H9 (cell line): ENCODE measurements around the gene MPZL3. TPM values are rescaled to one million over a fixed set of nuclear protein-coding genes. Genes with fewer than 3 reads are reported as not detected.
A peak's percentile ranks its signal among the peaks of the same experiment; 100 is the strongest.

ENCODE experiments used
- DNase-seq: peaks from one replicate; pipeline ENCODE4 v3.0.0-alpha.2; 2017
- H2AFZ ChIP-seq: one replicate; pipeline ENCODE4 v1.6.1; 2013; ENCODE audit warnings: mild to moderate bottlenecking, low read length, control low read depth, moderate library complexity
- H2AK5ac ChIP-seq: 2 replicates; pipeline ENCODE4 v1.6.1; 2013; ENCODE audit warnings: low read length, control low read depth, mixed read lengths; ENCODE audit not compliant: insufficient read length
- H2BK120ac ChIP-seq: one replicate; pipeline ENCODE4 v1.6.1; 2013; ENCODE audit warnings: low read depth, mild to moderate bottlenecking, low read length, control low read depth, inconsistent platforms; ENCODE audit not compliant: poor library complexity, severe bottlenecking
- H2BK12ac ChIP-seq: 2 replicates; pipeline ENCODE4 v1.6.1; 2013; ENCODE audit warnings: low read length, control low read depth, mixed read lengths, low read depth; ENCODE audit not compliant: insufficient read length
- H2BK15ac ChIP-seq: 2 replicates; pipeline ENCODE4 v1.6.1; 2013; ENCODE audit warnings: low read depth, low read length, control low read depth
- H2BK20ac ChIP-seq: one replicate; pipeline ENCODE4 v1.6.1; 2013; ENCODE audit warnings: low read depth, mild to moderate bottlenecking, low read length, control low read depth, inconsistent platforms; ENCODE audit not compliant: poor library complexity, severe bottlenecking
- H2BK5ac ChIP-seq: 2 replicates; pipeline ENCODE4 v1.6.1; 2013; ENCODE audit warnings: low read length, control low read depth, mixed read lengths; ENCODE audit not compliant: insufficient read length
- H3K14ac ChIP-seq: 2 replicates; pipeline ENCODE4 v1.6.1; 2013; ENCODE audit warnings: low read length, control low read depth; ENCODE audit not compliant: insufficient read depth
- H3K18ac ChIP-seq: 2 replicates; pipeline ENCODE4 v1.6.1; 2013; ENCODE audit warnings: low read depth, mild to moderate bottlenecking, mixed read lengths, low read length, control low read depth; ENCODE audit not compliant: insufficient read length
- H3K23ac ChIP-seq: 2 replicates; pipeline ENCODE4 v1.6.1; 2013; ENCODE audit warnings: low read length, control low read depth, mixed read lengths, low read depth; ENCODE audit not compliant: insufficient read length
- H3K23me2 ChIP-seq: 2 replicates; pipeline ENCODE4 v1.6.1; 2013; ENCODE audit warnings: low read depth, mild to moderate bottlenecking, mixed read lengths, low read length, control low read depth; ENCODE audit not compliant: insufficient read length, poor library complexity, severe bottlenecking
- H3K27ac ChIP-seq: 2 replicates; pipeline ENCODE4 v1.5.1; 2013; ENCODE audit warnings: low read length, control low read depth, mixed read lengths, low read depth; ENCODE audit not compliant: insufficient read length
- H3K27me3 ChIP-seq: 2 replicates; pipeline ENCODE4 v1.6.1; 2013; ENCODE audit warnings: low read length, control low read depth, inconsistent platforms; ENCODE audit not compliant: insufficient read depth
- H3K4ac ChIP-seq: 2 replicates; pipeline ENCODE4 v1.6.1; 2013; ENCODE audit warnings: low read depth, mild to moderate bottlenecking, control low read depth, inconsistent platforms, low read length, moderate library complexity
- H3K4me1 ChIP-seq: 2 replicates; pipeline ENCODE4 v1.6.1; 2013; ENCODE audit warnings: low read length, control low read depth, inconsistent platforms; ENCODE audit not compliant: insufficient read depth
- H3K4me2 ChIP-seq: 2 replicates; pipeline ENCODE4 v1.6.1; 2013; ENCODE audit warnings: low read length, control low read depth, mixed read lengths; ENCODE audit not compliant: insufficient read length, insufficient read depth
- H3K56ac ChIP-seq: 2 replicates; pipeline ENCODE4 v1.6.1; 2013; ENCODE audit warnings: low read depth, mild to moderate bottlenecking, mixed read lengths, low read length, control low read depth; ENCODE audit not compliant: insufficient read length
- H3K79me1 ChIP-seq: 2 replicates; pipeline ENCODE4 v1.6.1; 2013; ENCODE audit warnings: low read depth, mild to moderate bottlenecking, moderate library complexity, low read length, control low read depth, inconsistent platforms; ENCODE audit not compliant: insufficient read depth, poor library complexity, severe bottlenecking
- H3K79me2 ChIP-seq: 2 replicates; pipeline ENCODE4 v1.6.1; 2013; ENCODE audit warnings: low read length, control low read depth, inconsistent platforms; ENCODE audit not compliant: insufficient read depth
- H3K9ac ChIP-seq: 2 replicates; pipeline ENCODE4 v1.6.1; 2013; ENCODE audit warnings: low read length, control low read depth, mixed read lengths; ENCODE audit not compliant: insufficient read length; ENCODE audit errors: extremely low read depth
- H3K9me3 ChIP-seq: one replicate; pipeline ENCODE4 v1.6.1; 2013; ENCODE audit warnings: low read depth, low read length, inconsistent platforms; ENCODE audit not compliant: control insufficient read depth
- H3T11ph ChIP-seq: one replicate; pipeline ENCODE4 v1.6.1; 2013; ENCODE audit warnings: mild to moderate bottlenecking, low read length, control low read depth, inconsistent platforms
- H4K20me1 ChIP-seq: one replicate; pipeline ENCODE4 v1.6.1; 2013; ENCODE audit not compliant: control insufficient read depth, insufficient read length, insufficient read depth
- H4K5ac ChIP-seq: 2 replicates; pipeline ENCODE4 v1.6.1; 2013; ENCODE audit warnings: low read depth, mild to moderate bottlenecking, mixed read lengths, low read length, control low read depth; ENCODE audit not compliant: insufficient read length
- H4K8ac ChIP-seq: replicated peaks from 2 replicates; pipeline ENCODE4 v1.6.1; 2013; ENCODE audit warnings: low read length, control low read depth, mixed read lengths, low read depth; ENCODE audit not compliant: insufficient read length
- H4K91ac ChIP-seq: 2 replicates; pipeline ENCODE4 v1.6.1; 2013; ENCODE audit warnings: low read depth, mild to moderate bottlenecking, moderate library complexity, mixed read lengths, low read length, control low read depth; ENCODE audit not compliant: insufficient read length
- H3K27ac Mint-ChIP-seq, 3 experiments: 2 replicates in 2 of 3; 3 replicates in 1 of 3; pipeline ENCODE4 v1.8.0; 2020 to 2021; ENCODE audit warnings: mixed read lengths in 3 of 3, mild to moderate bottlenecking in 1 of 3, moderate library complexity in 1 of 3
- H3K27me3 Mint-ChIP-seq: 2 replicates; pipeline ENCODE4 v1.8.0; 2021; ENCODE audit warnings: low read depth, mild to moderate bottlenecking, moderate library complexity, mixed read lengths
- H3K36me3 Mint-ChIP-seq, 3 experiments: 2 replicates in 2 of 3; 3 replicates in 1 of 3; pipeline ENCODE4 v1.8.0; 2020 to 2021; ENCODE audit warnings: low read depth in 3 of 3, mixed read lengths in 3 of 3; ENCODE audit not compliant: insufficient read depth in 1 of 3
- H3K4me1 Mint-ChIP-seq, 2 experiments: 2 replicates each; pipeline ENCODE4 v1.8.0; 2020; ENCODE audit warnings: mixed read lengths in 2 of 2
- H3K4me3 Mint-ChIP-seq, 2 experiments: 2 replicates in 1 of 2; 3 replicates in 1 of 2; pipeline ENCODE4 v1.8.0; 2020 to 2021; ENCODE audit warnings: mild to moderate bottlenecking in 2 of 2, mixed read lengths in 2 of 2, moderate library complexity in 1 of 2
- H3K9me3 Mint-ChIP-seq, 2 experiments: 2 replicates in 1 of 2; 3 replicates in 1 of 2; pipeline ENCODE4 v1.8.0; 2020; ENCODE audit warnings: mild to moderate bottlenecking in 2 of 2, mixed read lengths in 2 of 2, moderate library complexity in 1 of 2
- WGBS: extraction: QIAGEN DNeasy Blood & Tissue Kit; methylation state at CpG from one replicate; pipeline ENCODE4 v1.1.7; 2013; ENCODE audit warnings: missing lambda C conversion rate, low lambda C conversion rate, mixed read lengths; ENCODE audit not compliant: insufficient read length; ENCODE audit errors: extremely low coverage; 5-methylcytosine and 5-hydroxymethylcytosine counted together
- total RNA-seq: library from RNA; stranded (reverse); gene quantifications from 2 replicates; pipeline ENCODE4 v1.2.1, GENCODE V29; 2021
- TF ChIP-seq, protein P1 (sequence below): fragments of 200-600 bp; sonication (generic); conservative IDR thresholded peaks from 3 replicates; pipeline ENCODE4 v1.8.0; 2021; ENCODE audit warnings: antibody characterized with exemption, mild to moderate bottlenecking

MPZL3 gene
- total RNA-seq, 1 experiment from 2014 or later: 2.6 TPM

DNA sequence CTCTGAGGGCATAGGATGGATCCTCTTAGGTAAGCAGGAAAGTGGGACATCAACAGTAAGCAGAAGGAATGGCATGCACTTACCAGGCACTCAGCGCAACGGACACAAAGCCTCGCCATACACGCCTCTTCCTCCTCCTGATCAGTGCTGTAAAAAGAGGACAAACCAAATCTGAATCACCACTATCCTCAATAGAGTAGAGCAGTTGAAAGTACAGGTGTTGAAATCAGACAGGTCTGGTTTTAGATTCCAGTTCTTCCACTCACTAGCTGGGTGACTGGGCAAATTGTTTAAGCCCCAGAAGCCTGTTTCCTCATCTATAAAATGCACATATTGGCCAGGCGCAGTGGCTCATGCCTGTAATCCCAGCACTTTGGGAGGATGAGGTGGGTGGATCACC lies 18.8 kb downstream of the MPZL3 start:
- Histone ChIP-seq H3K79me2 (no peaks in the 10 kb centered on the region), H3K4ac (no peak overlapping the region), H2BK5ac (no peak overlapping the region), H3K14ac (no peak overlapping the region), H2BK15ac (no peak overlapping the region), H4K5ac (no peak overlapping the region), H3K23me2 (no peaks in the 10 kb centered on the region), H3K18ac (no peak overlapping the region), H2AFZ (no peak overlapping the region), H3K27ac (no peak overlapping the region), H2AK5ac (no peak overlapping the region), H4K8ac (no peak overlapping the region), H2BK20ac (no peak overlapping the region), H3K79me1 (no peaks in the 10 kb centered on the region), H3K23ac (no peak overlapping the region), H3K9ac (no peak overlapping the region), H2BK120ac (no peak overlapping the region), H3K27me3 (no peaks in the 10 kb centered on the region), H3K4me1 (no peaks in the 10 kb centered on the region), H3T11ph (no peak overlapping the region), H3K9me3 (no peaks in the 10 kb centered on the region), H3K4me2 (no peak overlapping the region), H2BK12ac (no peak overlapping the region), H4K20me1 (no peaks in the 10 kb centered on the region), H3K56ac (no peak overlapping the region), H4K91ac (no peak overlapping the region)
- peak overlapping the region in 1 of 3 experiments; percentile 7; a peak in 1 of 7 replicates for H3K27ac Mint-ChIP-seq
- H3K9me3 Mint-ChIP-seq: no peaks in the 10 kb centered on the region
- H3K4me1 Mint-ChIP-seq: peaks cover under 1 to 2% of the 10 kb centered on the region in 2 experiments
- WGBS: no CpG with 5 or more reads among the region's 5 CpGs
- H3K36me3 Mint-ChIP-seq: no peaks in the 10 kb centered on the region
- no peak for DNase-seq
- TF ChIP-seq, protein P1, sequence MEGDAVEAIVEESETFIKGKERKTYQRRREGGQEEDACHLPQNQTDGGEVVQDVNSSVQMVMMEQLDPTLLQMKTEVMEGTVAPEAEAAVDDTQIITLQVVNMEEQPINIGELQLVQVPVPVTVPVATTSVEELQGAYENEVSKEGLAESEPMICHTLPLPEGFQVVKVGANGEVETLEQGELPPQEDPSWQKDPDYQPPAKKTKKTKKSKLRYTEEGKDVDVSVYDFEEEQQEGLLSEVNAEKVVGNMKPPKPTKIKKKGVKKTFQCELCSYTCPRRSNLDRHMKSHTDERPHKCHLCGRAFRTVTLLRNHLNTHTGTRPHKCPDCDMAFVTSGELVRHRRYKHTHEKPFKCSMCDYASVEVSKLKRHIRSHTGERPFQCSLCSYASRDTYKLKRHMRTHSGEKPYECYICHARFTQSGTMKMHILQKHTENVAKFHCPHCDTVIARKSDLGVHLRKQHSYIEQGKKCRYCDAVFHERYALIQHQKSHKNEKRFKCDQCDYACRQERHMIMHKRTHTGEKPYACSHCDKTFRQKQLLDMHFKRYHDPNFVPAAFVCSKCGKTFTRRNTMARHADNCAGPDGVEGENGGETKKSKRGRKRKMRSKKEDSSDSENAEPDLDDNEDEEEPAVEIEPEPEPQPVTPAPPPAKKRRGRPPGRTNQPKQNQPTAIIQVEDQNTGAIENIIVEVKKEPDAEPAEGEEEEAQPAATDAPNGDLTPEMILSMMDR: no peak
- H3K4me3 Mint-ChIP-seq: no peak overlapping the region
- peaks cover 6% of the 10 kb centered on the region for H3K27me3 Mint-ChIP-seq
